Activated CD8-positive, alpha-beta T cell treated with anti-CD3 and anti-CD28 coated beads for 36 hours (primary cell): Measurements from ENCODE around the gene TGDS. TPM values are rescaled to one million over a fixed set of nuclear protein-coding genes. Genes with fewer than 3 reads are reported as not detected.
"Not testable (repeated sequence)": the region's sequence is repeated elsewhere in the genome, so short reads cannot be mapped to it uniquely, and the experiment has no call there.

Source experiments
- ATAC-seq: fragments of 200-7000 bp; cut with Tn5 transposase; one replicate; pipeline ENCODE4 v1.10.0; 2021; ENCODE audit warnings: mild to moderate bottlenecking, moderate library complexity
- CTCF ChIA-PET: fragments of 350-600 bp; sonication (Branson Sonifier 250); formaldehyde crosslinking; loops from one replicate; lab custom pipeline; 2021; ENCODE audit warnings: antibody characterized with exemption; lab: Charles Lee
- POLR2A ChIA-PET: fragments of 350-600 bp; sonication (Branson Sonifier 250); formaldehyde crosslinking; loops from one replicate; lab custom pipeline; 2021; ENCODE audit warnings: antibody characterized with exemption; lab: Charles Lee
- DNase-seq: peaks from one replicate; pipeline ENCODE4 v3.0.0-alpha.2; 2020
- H3K27ac Mint-ChIP-seq: one replicate; pipeline ENCODE4 v1.8.0; 2021; ENCODE audit warnings: mild to moderate bottlenecking, mixed read lengths
- H3K27me3 Mint-ChIP-seq: one replicate; pipeline ENCODE4 v1.8.0; 2021; ENCODE audit warnings: mixed read lengths
- H3K36me3 Mint-ChIP-seq: one replicate; pipeline ENCODE4 v1.8.0; 2021; ENCODE audit warnings: low read depth, mixed read lengths
- H3K4me1 Mint-ChIP-seq: one replicate; pipeline ENCODE4 v1.8.0; 2021; ENCODE audit warnings: low read depth, mixed read lengths
- H3K4me3 Mint-ChIP-seq: one replicate; pipeline ENCODE4 v1.8.0; 2021; ENCODE audit warnings: mild to moderate bottlenecking, moderate library complexity, mixed read lengths
- H3K9me3 Mint-ChIP-seq: one replicate; pipeline ENCODE4 v1.8.0; 2021; ENCODE audit warnings: mixed read lengths
- intact Hi-C: fragments of 100-400 bp; cut with micrococcal nuclease; formaldehyde crosslinking; loops from one replicate; pipeline ENCODE4 v1.10.0; 2022
- total RNA-seq, 2 experiments: library from RNA; stranded (reverse); gene quantifications; one replicate each; pipeline ENCODE4 v1.2.3, GENCODE V29; 2021
- TF ChIP-seq, protein P1 (sequence below): fragments of 200-600 bp; IDR thresholded peaks from one replicate; pipeline ENCODE4 v1.8.0; 2022; ENCODE audit warnings: antibody characterized with exemption, mild to moderate bottlenecking

Gene TGDS, protein sequence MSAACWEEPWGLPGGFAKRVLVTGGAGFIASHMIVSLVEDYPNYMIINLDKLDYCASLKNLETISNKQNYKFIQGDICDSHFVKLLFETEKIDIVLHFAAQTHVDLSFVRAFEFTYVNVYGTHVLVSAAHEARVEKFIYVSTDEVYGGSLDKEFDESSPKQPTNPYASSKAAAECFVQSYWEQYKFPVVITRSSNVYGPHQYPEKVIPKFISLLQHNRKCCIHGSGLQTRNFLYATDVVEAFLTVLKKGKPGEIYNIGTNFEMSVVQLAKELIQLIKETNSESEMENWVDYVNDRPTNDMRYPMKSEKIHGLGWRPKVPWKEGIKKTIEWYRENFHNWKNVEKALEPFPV
- 10 to 100 TPM; 24.0 to 27.0 TPM for total RNA-seq

DNA sequence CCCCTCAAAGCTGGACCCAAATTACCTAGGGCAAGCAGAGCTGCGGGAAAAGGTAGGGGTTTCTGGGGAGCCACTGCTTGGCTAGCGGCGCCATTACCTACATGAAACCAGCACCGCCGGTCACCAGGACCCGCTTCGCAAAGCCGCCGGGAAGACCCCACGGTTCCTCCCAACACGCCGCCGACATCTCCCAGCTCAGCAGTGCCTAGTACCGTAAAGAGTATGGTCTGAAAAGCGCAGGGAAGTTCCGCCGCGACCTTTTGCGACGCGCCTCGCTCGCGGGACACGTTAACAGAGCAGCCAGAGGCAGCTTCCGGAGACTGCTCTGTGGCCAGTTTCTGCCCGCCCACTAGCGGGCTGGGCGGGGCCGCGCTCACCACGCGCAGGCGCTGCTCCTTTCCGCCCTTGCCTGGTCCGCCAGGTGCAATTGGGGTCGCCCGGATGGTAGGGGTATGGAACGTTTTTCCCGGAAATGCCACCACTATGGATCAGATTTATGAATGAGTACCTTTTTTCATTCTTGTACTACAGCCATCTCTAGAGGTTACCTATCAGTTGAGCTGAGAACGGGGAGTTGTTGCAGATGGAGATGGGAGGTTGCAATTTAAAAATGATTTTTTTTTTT lies at the start of gene TGDS:
Gene TGDS (minus strand): TSS at position 203 of the 625 bp plus-strand sequence. CDS start 16 bp downstream, at position 187.
- peak; percentile 95 for DNase-seq
- H3K9me3 Mint-ChIP-seq: peaks cover 3% of the 10 kb centered on the region
- ChIA-PET CTCF (interaction anchor here (0.8 to 1.9 kb wide), 6 partner anchors 19 to 161 kb away, joined by 3 to 12 read pairs (median 4); no protein-coding TSS in a partner anchor), POLR2A (interaction anchor here (0.5 to 1.8 kb wide), 10 partner anchors 9 to 1850 kb away, joined by 3 to 27 read pairs (median 3); no protein-coding TSS in a partner anchor)
- intact Hi-C loops: loop anchor here (5.0 kb wide), 1 partner anchor 49 kb away; no protein-coding TSS in a partner anchor
- ATAC-seq: peak; percentile 95
- H3K27ac Mint-ChIP-seq: peak within 1 kb of the TSS; percentile 93
- TF ChIP-seq, protein P1, sequence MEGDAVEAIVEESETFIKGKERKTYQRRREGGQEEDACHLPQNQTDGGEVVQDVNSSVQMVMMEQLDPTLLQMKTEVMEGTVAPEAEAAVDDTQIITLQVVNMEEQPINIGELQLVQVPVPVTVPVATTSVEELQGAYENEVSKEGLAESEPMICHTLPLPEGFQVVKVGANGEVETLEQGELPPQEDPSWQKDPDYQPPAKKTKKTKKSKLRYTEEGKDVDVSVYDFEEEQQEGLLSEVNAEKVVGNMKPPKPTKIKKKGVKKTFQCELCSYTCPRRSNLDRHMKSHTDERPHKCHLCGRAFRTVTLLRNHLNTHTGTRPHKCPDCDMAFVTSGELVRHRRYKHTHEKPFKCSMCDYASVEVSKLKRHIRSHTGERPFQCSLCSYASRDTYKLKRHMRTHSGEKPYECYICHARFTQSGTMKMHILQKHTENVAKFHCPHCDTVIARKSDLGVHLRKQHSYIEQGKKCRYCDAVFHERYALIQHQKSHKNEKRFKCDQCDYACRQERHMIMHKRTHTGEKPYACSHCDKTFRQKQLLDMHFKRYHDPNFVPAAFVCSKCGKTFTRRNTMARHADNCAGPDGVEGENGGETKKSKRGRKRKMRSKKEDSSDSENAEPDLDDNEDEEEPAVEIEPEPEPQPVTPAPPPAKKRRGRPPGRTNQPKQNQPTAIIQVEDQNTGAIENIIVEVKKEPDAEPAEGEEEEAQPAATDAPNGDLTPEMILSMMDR: no peak
- H3K27me3 Mint-ChIP-seq: no peaks in the 10 kb centered on the region
- peaks cover 36% of the 10 kb centered on the region for H3K4me1 Mint-ChIP-seq
- H3K36me3 Mint-ChIP-seq: peaks cover 26% of the 10 kb centered on the region
- H3K4me3 Mint-ChIP-seq: peak within 1 kb of the TSS; percentile 97

DNA sequence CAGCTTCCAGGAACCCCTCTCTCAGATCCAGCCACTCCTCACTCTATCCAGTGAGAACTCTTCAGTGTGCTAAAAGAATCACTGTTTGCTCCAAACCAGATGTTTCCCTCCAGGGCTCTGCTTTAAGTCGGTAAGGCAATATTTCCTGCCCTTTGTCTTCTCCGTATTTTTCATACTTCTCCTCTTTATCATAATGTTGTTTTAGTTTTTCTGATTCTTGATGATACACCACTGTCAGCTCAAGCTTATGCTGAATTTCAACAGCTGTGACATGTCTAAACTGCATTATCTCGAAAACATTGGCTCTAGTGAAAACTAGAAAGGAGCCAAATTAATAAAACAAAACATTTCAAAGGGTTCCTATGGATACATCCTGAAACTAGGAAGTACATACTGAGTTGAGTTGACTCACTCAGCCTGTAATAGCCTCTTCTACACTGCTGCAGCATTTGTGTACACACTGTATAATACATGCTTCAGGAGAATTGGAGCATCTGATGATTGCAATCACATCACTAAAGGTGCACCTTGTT lies 45.5 kb upstream of the TGDS start:
- CTCF ChIA-PET: interaction anchor here (1.2 kb wide), 1 partner anchor 10 kb away, joined by 3 read pairs; no protein-coding TSS in a partner anchor
- intact Hi-C loops: no loop called here
- H3K4me1 Mint-ChIP-seq: no peaks in the 10 kb centered on the region
- POLR2A ChIA-PET: no interaction called here
- H3K4me3 Mint-ChIP-seq: no peak overlapping the region
- peaks cover 4% of the 10 kb centered on the region for H3K27me3 Mint-ChIP-seq
- peaks cover 4% of the 10 kb centered on the region for H3K9me3 Mint-ChIP-seq
- H3K36me3 Mint-ChIP-seq: no peaks in the 10 kb centered on the region
- ATAC-seq (no peak), DNase-seq (no peak)
- TF ChIP-seq, protein P1: no peak
- no peak overlapping the region for H3K27ac Mint-ChIP-seq

DNA sequence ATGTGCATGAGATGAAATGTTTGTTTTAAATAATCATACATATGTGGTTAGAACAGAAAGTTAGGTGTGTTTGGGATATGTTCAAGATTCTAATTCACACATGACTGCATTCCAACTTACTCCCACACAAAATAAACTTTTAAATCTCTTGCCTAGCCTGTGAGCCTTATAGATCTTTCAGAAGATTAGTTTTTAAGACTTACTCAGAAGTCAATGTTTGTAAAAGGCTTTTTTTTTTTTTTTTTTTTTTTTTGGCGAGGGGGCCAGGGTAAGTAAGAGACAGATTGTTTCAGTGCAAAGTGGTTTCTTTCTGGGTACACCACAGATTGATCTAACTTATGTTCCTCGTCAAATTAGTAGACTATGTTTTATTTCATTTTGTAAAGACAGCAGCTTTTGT lies 44.8 kb upstream of the TGDS start:
- H3K4me3 Mint-ChIP-seq: no peak overlapping the region
- ChIA-PET POLR2A (no interaction called here), CTCF (no interaction called here)
- TF ChIP-seq, protein P1: no peak
- no peaks in the 10 kb centered on the region for H3K36me3 Mint-ChIP-seq
- intact Hi-C loops: no loop called here
- ATAC-seq (no peak), DNase-seq (no peak)
- no peak overlapping the region for H3K27ac Mint-ChIP-seq
- peaks cover 4% of the 10 kb centered on the region for H3K4me1 Mint-ChIP-seq
- H3K27me3 Mint-ChIP-seq: peaks cover 4% of the 10 kb centered on the region
- peaks cover 4% of the 10 kb centered on the region for H3K9me3 Mint-ChIP-seq

DNA sequence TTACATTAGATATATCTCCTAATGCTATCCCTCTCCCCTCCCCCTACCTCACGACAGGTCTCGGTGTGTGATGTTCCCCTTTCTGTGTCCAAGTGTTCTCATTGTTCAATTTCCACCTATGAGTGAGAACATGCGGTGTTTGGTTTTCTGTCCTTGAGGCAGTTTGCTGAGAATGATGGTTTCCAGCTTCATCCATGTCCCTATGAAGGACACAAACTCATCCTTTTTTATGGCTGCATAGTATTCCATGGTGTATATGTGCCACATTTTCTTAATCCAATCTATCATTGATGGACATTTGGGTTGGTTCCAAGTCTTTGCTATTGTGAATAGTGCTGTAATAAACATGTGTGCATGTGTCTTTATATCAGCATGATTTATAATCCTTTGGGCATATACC lies 41.7 kb upstream of the TGDS start:
- H3K4me1 Mint-ChIP-seq, CTCF ChIA-PET: not testable (repeated sequence)

DNA sequence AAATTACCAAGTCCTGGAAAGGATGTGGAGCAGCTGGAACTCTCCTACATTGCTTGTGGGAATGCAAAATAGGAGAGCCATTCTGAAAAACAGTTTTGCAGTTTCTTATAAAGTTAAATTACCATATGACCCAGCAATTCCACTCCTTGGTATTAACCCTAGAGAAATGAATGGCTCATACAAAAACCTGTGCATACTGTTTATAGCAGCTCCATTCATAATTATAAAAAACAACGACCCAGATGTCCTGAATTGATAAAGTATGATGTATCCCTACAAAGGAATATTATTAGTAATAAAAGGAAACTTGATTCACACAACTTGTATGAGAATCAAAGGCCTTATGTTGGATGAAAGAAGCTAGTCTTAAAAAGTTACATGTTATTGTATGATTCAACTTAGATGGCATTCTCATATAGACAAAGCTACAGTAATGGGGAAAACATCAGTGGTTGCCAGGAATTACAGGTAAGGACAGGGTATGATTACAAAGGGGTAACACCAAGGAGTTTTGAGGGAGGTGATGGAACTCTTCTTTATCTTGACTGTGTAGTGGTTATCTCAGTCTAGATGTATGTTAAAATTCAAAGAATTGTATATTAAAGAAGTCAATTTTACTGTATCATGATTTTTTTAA lies 41.1 kb upstream of the TGDS start:
- intact Hi-C loops: no loop called here
- Mint-ChIP-seq H3K4me3 (no peak overlapping the region), H3K27me3 (peaks cover 4% of the 10 kb centered on the region), H3K27ac (no peak overlapping the region), H3K4me1 (peaks cover 4% of the 10 kb centered on the region), H3K9me3 (peaks cover 4% of the 10 kb centered on the region), H3K36me3 (peaks cover 10% of the 10 kb centered on the region)
- ATAC-seq (no peak), DNase-seq (no peak)
- ChIA-PET CTCF (interaction anchor here (0.8 kb wide), 1 partner anchor 201 kb away, joined by 4 read pairs; no protein-coding TSS in a partner anchor), POLR2A (interaction anchor here (0.5 kb wide), 1 partner anchor 112 kb away, joined by 3 read pairs; no protein-coding TSS in a partner anchor)
- TF ChIP-seq, protein P1: no peak

More for the DNA sequence above, 41.7 kb upstream of the TGDS start:
- H3K27ac Mint-ChIP-seq, ATAC-seq, DNase-seq, H3K9me3 Mint-ChIP-seq, intact Hi-C loops, H3K36me3 Mint-ChIP-seq, H3K27me3 Mint-ChIP-seq, H3K4me3 Mint-ChIP-seq, POLR2A ChIA-PET: not testable (repeated sequence)

DNA sequence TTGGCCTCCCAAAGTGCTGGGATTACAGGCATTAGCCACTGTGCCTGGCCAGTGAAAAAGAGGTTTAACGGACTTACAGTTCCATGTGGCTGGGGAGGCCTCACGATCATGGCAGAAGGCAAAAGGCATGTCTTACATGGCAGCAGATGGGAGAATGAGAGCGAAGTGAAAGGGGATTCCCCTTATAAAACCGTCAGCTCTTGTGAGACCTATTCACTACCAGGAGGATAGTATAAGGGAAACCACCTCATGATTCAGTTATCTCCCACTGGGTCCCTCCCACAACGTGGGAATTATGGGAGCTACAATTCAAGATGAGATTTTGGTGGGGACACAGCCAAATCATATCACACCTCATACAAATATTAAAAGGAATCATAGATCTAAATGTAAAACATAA lies 40.1 kb upstream of the TGDS start:
- H3K4me3 Mint-ChIP-seq, H3K27ac Mint-ChIP-seq, H3K27me3 Mint-ChIP-seq, POLR2A ChIA-PET, DNase-seq, intact Hi-C loops, CTCF ChIA-PET, H3K9me3 Mint-ChIP-seq, H3K4me1 Mint-ChIP-seq: not testable (repeated sequence)
- peak; percentile 55 for ATAC-seq
- peaks cover 10% of the 10 kb centered on the region for H3K36me3 Mint-ChIP-seq
